SK-N-SH (cell line): Measurements from ENCODE around the gene MAPK10.

Source experiments
- GABPA ChIP-seq: IDR thresholded peaks from 2 replicates; pipeline ENCODE4 v1.4.0; 2012; ENCODE audit warnings: low read depth, mild to moderate bottlenecking
- TF ChIP-seq, protein P1 (sequence below): fragments of 200-600 bp; sonication (generic); IDR thresholded peaks from 2 replicates; pipeline ENCODE4 v1.6.1; 2017; ENCODE audit warnings: antibody characterized with exemption, mild to moderate bottlenecking, moderate library complexity

DNA sequence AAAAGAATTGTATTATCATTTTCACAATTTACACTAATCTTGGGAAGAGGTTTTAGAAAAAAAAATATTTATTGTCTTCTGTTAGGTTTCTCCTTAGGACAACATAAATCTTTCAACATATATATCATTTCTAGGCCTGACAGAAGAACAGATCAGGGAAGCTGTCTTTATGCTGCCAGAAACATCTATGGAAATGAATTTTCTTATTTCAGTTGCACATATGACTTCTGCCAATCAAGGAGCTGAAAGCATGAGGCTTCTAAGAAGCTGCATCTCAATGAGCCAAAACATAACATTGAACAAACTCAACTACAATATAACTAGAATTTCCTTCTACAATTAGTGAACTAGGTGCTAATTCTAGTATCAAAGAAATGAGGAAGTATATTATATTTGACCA is 258.4 kb downstream of the MAPK10 start:
- TF ChIP-seq, protein P1, sequence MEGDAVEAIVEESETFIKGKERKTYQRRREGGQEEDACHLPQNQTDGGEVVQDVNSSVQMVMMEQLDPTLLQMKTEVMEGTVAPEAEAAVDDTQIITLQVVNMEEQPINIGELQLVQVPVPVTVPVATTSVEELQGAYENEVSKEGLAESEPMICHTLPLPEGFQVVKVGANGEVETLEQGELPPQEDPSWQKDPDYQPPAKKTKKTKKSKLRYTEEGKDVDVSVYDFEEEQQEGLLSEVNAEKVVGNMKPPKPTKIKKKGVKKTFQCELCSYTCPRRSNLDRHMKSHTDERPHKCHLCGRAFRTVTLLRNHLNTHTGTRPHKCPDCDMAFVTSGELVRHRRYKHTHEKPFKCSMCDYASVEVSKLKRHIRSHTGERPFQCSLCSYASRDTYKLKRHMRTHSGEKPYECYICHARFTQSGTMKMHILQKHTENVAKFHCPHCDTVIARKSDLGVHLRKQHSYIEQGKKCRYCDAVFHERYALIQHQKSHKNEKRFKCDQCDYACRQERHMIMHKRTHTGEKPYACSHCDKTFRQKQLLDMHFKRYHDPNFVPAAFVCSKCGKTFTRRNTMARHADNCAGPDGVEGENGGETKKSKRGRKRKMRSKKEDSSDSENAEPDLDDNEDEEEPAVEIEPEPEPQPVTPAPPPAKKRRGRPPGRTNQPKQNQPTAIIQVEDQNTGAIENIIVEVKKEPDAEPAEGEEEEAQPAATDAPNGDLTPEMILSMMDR, result no peak
- no peak for TF ChIP-seq GABPA
